ENCODE results near the gene AMER2. TPM values are rescaled to one million over a fixed set of nuclear protein-coding genes. Genes with fewer than 3 reads are reported as not detected.

The AMER2 gene
- polyA plus RNA-seq, 3 donors = not detected

- no peak for DNase-seq
- Histone ChIP-seq H3K36me3 (replicated peaks in 1 of 2; ENCODE audit: control insufficient read depth in 1 of 2, insufficient read depth in 2 of 2, low read length in 2 of 2) (no peaks in the 10 kb centered on the region), H3K27me3 (ENCODE audit: control insufficient read depth in 2 of 2, insufficient read depth in 2 of 2, low read length in 2 of 2) (peaks cover 54 to 76% of the 10 kb centered on the region in 2 donors), H3K4me1 (ENCODE audit: control insufficient read depth in 1 of 2, insufficient read depth in 2 of 2, low read length in 2 of 2) (peaks cover 0 to 3% of the 10 kb centered on the region in 2 donors), H3K9me3 (replicated peaks in 1 of 2; ENCODE audit: control insufficient read depth in 1 of 2, insufficient read depth in 1 of 2, low read length in 2 of 2) (peaks cover 0 to 16% of the 10 kb centered on the region in 2 donors), H2AFZ (ENCODE audit: insufficient read depth, low read depth, low read length, poor library complexity, severe bottlenecking) (no peak overlapping the region), H3K4me3 (replicated peaks in 1 of 3; ENCODE audit: low read depth in 2 of 3, low read length in 3 of 3) (no peak overlapping the region), H3K4me2 (replicated peaks; ENCODE audit: extremely low read depth, low read length, poor library complexity, severe bottlenecking) (no peak overlapping the region), H3K9ac (ENCODE audit: insufficient read depth, low read length, poor library complexity, severe bottlenecking) (no peak overlapping the region), H3K79me2 (ENCODE audit: insufficient read depth, low read length) (no peaks in the 10 kb centered on the region), H3K27ac (ENCODE audit: low read depth in 1 of 2, low read length in 2 of 2) (no peak overlapping the region), H4K20me1 (ENCODE audit: insufficient read depth, low read length) (no peaks in the 10 kb centered on the region)
- TF ChIP-seq CTCF (IDR thresholded peaks at IDR 0.05) = no peak
- Mint-ChIP-seq H3K4me1 (peaks cover 10% of the 10 kb centered on the region), H3K4me3 (peak overlapping the region in 1 of 2 donors; percentile 80), H3K9me3 (peaks cover 0 to 16% (median 10%) of the 10 kb centered on the region in 7 donors), H3K27me3 (ENCODE audit: low read depth in 3 of 3) (peaks cover 57 to 70% (median 68%) of the 10 kb centered on the region in 3 donors), H3K36me3 (peaks cover 0 to 6% of the 10 kb centered on the region in 2 donors), H3K27ac (no peak overlapping the region)
- intact Hi-C loops (cut with micrococcal nuclease) = no loop called here
- 7% methylated on average over 75 of the region's 75 CpGs for WGBS (ENCODE audit: insufficient coverage)
Observed at GRCh38 chr13:25170554-25171111, 1.5 kb downstream of the AMER2 start.

DNA sequence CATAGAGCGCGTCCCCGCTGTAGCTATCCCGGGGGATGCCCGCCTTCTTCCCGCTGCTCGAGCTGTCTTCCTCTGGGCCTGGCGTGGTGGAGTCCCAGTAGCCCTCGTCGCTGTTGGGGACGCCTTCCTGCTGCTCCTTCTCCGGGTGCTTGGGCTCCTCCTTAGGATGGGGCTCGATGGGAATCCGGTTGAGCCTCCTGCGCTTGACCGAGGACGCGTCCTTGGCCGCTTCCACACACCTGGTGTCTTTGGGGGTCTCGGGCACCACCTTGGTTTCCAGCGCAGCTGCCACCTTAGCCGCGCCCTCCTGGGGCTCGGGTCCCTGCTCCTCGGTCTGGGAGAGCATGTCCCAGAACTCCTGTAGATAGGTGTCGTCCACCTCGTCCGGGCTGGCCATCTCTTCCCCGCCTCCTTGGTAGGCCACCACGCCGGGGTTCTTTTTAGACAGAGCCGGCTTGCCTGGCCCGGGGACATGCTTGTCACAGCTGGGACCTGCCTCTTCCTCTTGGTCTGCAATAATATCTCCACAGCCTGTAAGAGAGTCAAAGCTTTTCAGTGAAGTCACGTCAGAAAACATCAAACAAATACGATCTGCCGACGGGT is 2.0 kb downstream of the AMER2 start:
- intact Hi-C loops (cut with micrococcal nuclease) = no loop called here
- no peak overlapping the region for H3K4me2 ChIP-seq (replicated peaks; ENCODE audit: extremely low read depth, low read length, poor library complexity, severe bottlenecking)
- H3K79me2 ChIP-seq (ENCODE audit: insufficient read depth, low read length) = no peaks in the 10 kb centered on the region
- H4K20me1 ChIP-seq (ENCODE audit: insufficient read depth, low read length) = no peaks in the 10 kb centered on the region
- Mint-ChIP-seq H3K9me3 (peaks cover 0 to 16% (median 10%) of the 10 kb centered on the region in 7 donors), H3K36me3 (peaks cover 0 to 6% of the 10 kb centered on the region in 2 donors), H3K4me1 (peaks cover 10% of the 10 kb centered on the region), H3K4me3 (peak overlapping the region in 1 of 2 donors; percentile 80), H3K27me3 (ENCODE audit: low read depth in 3 of 3) (peaks cover 57 to 72% (median 69%) of the 10 kb centered on the region in 3 donors), H3K27ac (peak overlapping the region in 1 of 7 donors; percentile 31)
- no peak overlapping the region for H3K4me3 ChIP-seq (replicated peaks in 1 of 3; ENCODE audit: low read depth in 2 of 3, low read length in 3 of 3)
- H3K27me3 ChIP-seq (ENCODE audit: control insufficient read depth in 2 of 2, insufficient read depth in 2 of 2, low read length in 2 of 2) = peaks cover 54 to 81% of the 10 kb centered on the region in 2 donors
- no peak overlapping the region for H3K9ac ChIP-seq (ENCODE audit: insufficient read depth, low read length, poor library complexity, severe bottlenecking)
- no peak for DNase-seq
- H3K36me3 ChIP-seq (replicated peaks in 1 of 2; ENCODE audit: control insufficient read depth in 1 of 2, insufficient read depth in 2 of 2, low read length in 2 of 2) = no peaks in the 10 kb centered on the region
- no peak overlapping the region for H3K27ac ChIP-seq (ENCODE audit: low read depth in 1 of 2, low read length in 2 of 2)
- no peak overlapping the region for H2AFZ ChIP-seq (ENCODE audit: insufficient read depth, low read depth, low read length, poor library complexity, severe bottlenecking)
- WGBS (ENCODE audit: insufficient coverage) = 74% methylated on average over 37 of the region's 37 CpGs
- TF ChIP-seq CTCF (IDR thresholded peaks at IDR 0.05) = no peak
- peaks cover 0 to 16% of the 10 kb centered on the region in 2 donors for H3K9me3 ChIP-seq (replicated peaks in 1 of 2; ENCODE audit: control insufficient read depth in 1 of 2, insufficient read depth in 1 of 2, low read length in 2 of 2)
- peaks cover 0 to 3% of the 10 kb centered on the region in 2 donors for H3K4me1 ChIP-seq (ENCODE audit: control insufficient read depth in 1 of 2, insufficient read depth in 2 of 2, low read length in 2 of 2)

Measured in CD14-positive monocyte (primary cell).